Heart left ventricle (tissue), 13 donors: ENCODE data around the gene ECD.

Experiments
- CTCF ChIP-seq, 12 donors: fragments of 200-600 bp; sonication (generic) in 4 of 12; IDR thresholded peaks; one replicate each; pipeline versions ENCODE4 v1.5.0 to v1.8.0; 2018 to 2022; ENCODE audit warnings: antibody characterized with exemption in 12 of 12, mild to moderate bottlenecking in 5 of 12
- POLR2A ChIP-seq, 2 donors: fragments of 450-650 bp; IDR thresholded peaks; one replicate each; pipeline ENCODE4 v1.6.1; 2017; ENCODE audit warnings: antibody characterized with exemption in 2 of 2, mild to moderate bottlenecking in 2 of 2, moderate library complexity in 2 of 2
- donor health status: ischemic (EF 13 %, LVEDD 7.1; RV severe dilation, severe dysfunction).
- donor health status: DM: no; HTN: yes; CAD: no.
- donor health status: DM: no; HTN: no; CAD: no.
- donor health status: ischemic (EF 25% LVEDD 6.9; RV normal size, moderate dysfunction).
- donor health status: ischemic (EF 25% LVEDD 5.7; RV mildly dilated, moderate dysfunction).
- donor health status: ischemic (EF 35%, LVEDD 5.7; RV mildly dilated, moderate dysfunction).
- donor health status: nonischemic (EF 11% LVEDD 7.7; RV severe dilation, severe dysfunction).
- donor health status: DM: yes; HTN: yes; CAD: no.
- donor health status: PGD.
- donor health status: ischemic (EF 29% LVEDD 5.4; RV normal size, mild dysfunction).
- donor health status: nonischemic (EF 23%, LVEDD 6.1; RV moderate dilation, normal function).

DNA sequence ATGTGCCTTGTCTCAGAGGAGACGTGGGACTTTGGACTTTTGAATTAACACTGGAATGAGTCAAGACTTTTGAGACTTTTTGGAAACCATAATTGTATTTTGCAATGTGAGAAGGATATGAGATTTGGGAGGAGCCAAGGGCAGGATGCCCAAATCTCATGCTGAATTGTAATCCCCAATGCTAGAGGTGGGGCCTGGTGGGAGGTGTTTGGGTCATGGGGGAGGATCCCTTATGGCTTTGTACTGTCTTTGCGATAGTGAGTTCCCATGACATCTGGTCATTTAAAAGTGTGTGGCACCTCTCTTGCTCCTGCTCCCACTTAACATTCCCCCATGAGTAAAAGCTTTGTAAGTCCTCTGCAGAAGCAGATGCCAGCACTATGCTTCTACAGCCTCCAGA, 40.1 kb upstream of the ECD start:
- TF ChIP-seq CTCF (IDR thresholded peaks at IDR 0.05) = no peak
- TF ChIP-seq POLR2A (IDR thresholded peaks at IDR 0.05) = no peak
